ENCODE measurements around the gene CTNNA3. TPM values are rescaled to one million over a fixed set of nuclear protein-coding genes. Genes with fewer than 3 reads are reported as not detected.

Gene CTNNA3
- total and polyA plus RNA-seq, 4 donors = 0.38 to 8.9 (median 5.2) TPM

- Histone ChIP-seq H3K27ac (ENCODE audit: low read depth in 1 of 2, low read length in 2 of 2) (no peak overlapping the region), H3K4me1 (ENCODE audit: control insufficient read depth in 1 of 2, insufficient read depth in 2 of 2, low read length in 2 of 2) (no peaks in the 10 kb centered on the region), H3K27me3 (ENCODE audit: control insufficient read depth in 1 of 2, insufficient read depth in 2 of 2, low read length in 1 of 2) (no peaks in the 10 kb centered on the region), H3K9me3 (ENCODE audit: control insufficient read depth, low read length) (no peaks in the 10 kb centered on the region), H3K36me3 (ENCODE audit: control insufficient read depth in 1 of 2, insufficient read depth in 2 of 2, low read length in 1 of 2) (no peaks in the 10 kb centered on the region), H3K4me3 (ENCODE audit: low read length in 2 of 2) (no peak overlapping the region)
- ATAC-seq (ENCODE audit: low FRiP score) (no peak), DNase-seq (no peak)
- WGBS, 2 donors = 54 to 60% methylated on average over 1 of the region's 1 CpG
- intact Hi-C loops (cut with DNase I) = no loop called here
Observed at GRCh38 chr10:66440568-66440967, 1255.4 kb downstream of the CTNNA3 start.

GRCh38 chr10:66414943-66415342 is 1281.1 kb downstream of the CTNNA3 start:
- H3K27me3 ChIP-seq (ENCODE audit: control insufficient read depth in 1 of 2, insufficient read depth in 2 of 2, low read length in 1 of 2) = no peaks in the 10 kb centered on the region
- ATAC-seq (ENCODE audit: low FRiP score) = peak; percentile 48
- H3K36me3 ChIP-seq (ENCODE audit: control insufficient read depth in 1 of 2, insufficient read depth in 2 of 2, low read length in 1 of 2) = no peaks in the 10 kb centered on the region
- no peak for DNase-seq
- no peak overlapping the region for H3K4me3 ChIP-seq (ENCODE audit: low read length in 2 of 2)
- intact Hi-C loops (cut with DNase I) = no loop called here
- WGBS, 2 donors = 93 to 100% methylated on average over 2 of the region's 2 CpGs
- no peak overlapping the region for H3K27ac ChIP-seq (ENCODE audit: low read depth in 1 of 2, low read length in 2 of 2)
- peaks cover 2% of the 10 kb centered on the region for H3K9me3 ChIP-seq (ENCODE audit: control insufficient read depth, low read length)
- H3K4me1 ChIP-seq (ENCODE audit: control insufficient read depth in 1 of 2, insufficient read depth in 2 of 2, low read length in 2 of 2) = no peaks in the 10 kb centered on the region

DNA sequence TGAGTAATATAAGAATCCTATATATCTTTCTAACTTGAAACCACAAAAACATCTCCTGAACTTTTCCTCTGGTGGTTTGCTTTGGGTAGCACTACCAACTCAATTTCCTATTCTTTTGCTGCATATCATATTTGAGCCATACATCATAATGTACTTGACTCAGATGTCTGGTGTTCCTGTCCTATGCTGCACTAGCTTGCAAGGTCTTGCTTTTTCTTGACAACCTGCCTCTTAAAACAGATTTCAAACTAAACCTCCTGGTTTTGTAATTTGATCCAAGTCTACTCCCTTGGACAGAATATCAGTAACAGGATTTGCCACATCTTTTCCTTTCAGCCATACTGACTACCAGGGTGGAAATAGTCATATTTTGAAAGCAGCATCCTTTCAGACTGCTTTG is 1290.4 kb downstream of the CTNNA3 start:
- no peak overlapping the region for H3K4me3 ChIP-seq (ENCODE audit: low read length in 2 of 2)
- H3K36me3 ChIP-seq (ENCODE audit: control insufficient read depth in 1 of 2, insufficient read depth in 2 of 2, low read length in 1 of 2) = no peaks in the 10 kb centered on the region
- H3K9me3 ChIP-seq (ENCODE audit: control insufficient read depth, low read length) = no peaks in the 10 kb centered on the region
- H3K27ac ChIP-seq (ENCODE audit: low read depth in 1 of 2, low read length in 2 of 2) = no peak overlapping the region
- intact Hi-C loops (cut with DNase I) = no loop called here
- H3K27me3 ChIP-seq (ENCODE audit: control insufficient read depth in 1 of 2, insufficient read depth in 2 of 2, low read length in 1 of 2) = no peaks in the 10 kb centered on the region
- no peaks in the 10 kb centered on the region for H3K4me1 ChIP-seq (ENCODE audit: control insufficient read depth in 1 of 2, insufficient read depth in 2 of 2, low read length in 2 of 2)
- ATAC-seq (ENCODE audit: low FRiP score) (no peak), DNase-seq (no peak)

DNA sequence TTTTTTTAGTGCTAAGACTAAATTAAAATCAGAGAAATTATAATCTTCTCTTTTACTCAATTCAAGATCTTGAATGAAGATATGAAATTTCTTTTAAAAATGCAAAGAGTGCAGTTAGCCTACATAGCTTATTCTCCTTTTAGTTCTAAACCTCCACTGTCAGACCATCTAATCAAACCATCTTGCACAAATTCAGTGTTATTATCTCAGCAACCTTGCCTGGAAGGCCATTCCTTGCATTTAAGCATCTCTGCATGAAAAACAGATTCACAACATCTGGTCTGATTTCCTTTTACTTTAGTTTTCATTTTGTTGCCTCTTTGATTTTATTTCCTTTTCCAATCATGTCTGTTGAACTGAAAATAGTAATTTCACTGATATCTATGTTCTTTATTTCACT is 1297.3 kb downstream of the CTNNA3 start:
- Histone ChIP-seq H3K4me1 (ENCODE audit: control insufficient read depth in 1 of 2, insufficient read depth in 2 of 2, low read length in 2 of 2) (no peaks in the 10 kb centered on the region), H3K9me3 (ENCODE audit: control insufficient read depth, low read length) (no peaks in the 10 kb centered on the region), H3K36me3 (ENCODE audit: control insufficient read depth in 1 of 2, insufficient read depth in 2 of 2, low read length in 1 of 2) (no peaks in the 10 kb centered on the region), H3K27me3 (ENCODE audit: control insufficient read depth in 1 of 2, insufficient read depth in 2 of 2, low read length in 1 of 2) (no peaks in the 10 kb centered on the region), H3K4me3 (ENCODE audit: low read length in 2 of 2) (no peak overlapping the region), H3K27ac (ENCODE audit: low read depth in 1 of 2, low read length in 2 of 2) (no peak overlapping the region)
- intact Hi-C loops (cut with DNase I) = no loop called here
- no peak for ATAC-seq (ENCODE audit: low FRiP score)
- no peak for DNase-seq

- H3K4me1 ChIP-seq (ENCODE audit: control insufficient read depth in 1 of 2, insufficient read depth in 2 of 2, low read length in 2 of 2) = no peaks in the 10 kb centered on the region
- no peaks in the 10 kb centered on the region for H3K36me3 ChIP-seq (ENCODE audit: control insufficient read depth in 1 of 2, insufficient read depth in 2 of 2, low read length in 1 of 2)
- no peaks in the 10 kb centered on the region for H3K27me3 ChIP-seq (ENCODE audit: control insufficient read depth in 1 of 2, insufficient read depth in 2 of 2, low read length in 1 of 2)
- H3K27ac ChIP-seq (ENCODE audit: low read depth in 1 of 2, low read length in 2 of 2) = no peak overlapping the region
- no peak for DNase-seq
- ATAC-seq (ENCODE audit: low FRiP score) = no peak
- H3K9me3 ChIP-seq (ENCODE audit: control insufficient read depth, low read length) = no peaks in the 10 kb centered on the region
- intact Hi-C loops (cut with DNase I) = no loop called here
- WGBS, 2 donors = 84 to 85% methylated on average over 2 of the region's 2 CpGs
- no peak overlapping the region for H3K4me3 ChIP-seq (ENCODE audit: low read length in 2 of 2)
Observed at GRCh38 chr10:66394342-66395063, 1301.5 kb downstream of the CTNNA3 start.

- Histone ChIP-seq H3K4me1 (ENCODE audit: control insufficient read depth in 1 of 2, insufficient read depth in 2 of 2, low read length in 2 of 2) (no peaks in the 10 kb centered on the region), H3K27me3 (ENCODE audit: control insufficient read depth in 1 of 2, insufficient read depth in 2 of 2, low read length in 1 of 2) (no peaks in the 10 kb centered on the region), H3K9me3 (ENCODE audit: control insufficient read depth, low read length) (no peaks in the 10 kb centered on the region), H3K4me3 (ENCODE audit: low read length in 2 of 2) (no peak overlapping the region), H3K27ac (ENCODE audit: low read depth in 1 of 2, low read length in 2 of 2) (no peak overlapping the region), H3K36me3 (ENCODE audit: control insufficient read depth in 1 of 2, insufficient read depth in 2 of 2, low read length in 1 of 2) (no peaks in the 10 kb centered on the region)
- ATAC-seq (ENCODE audit: low FRiP score) (no peak), DNase-seq (no peak)
- intact Hi-C loops (cut with DNase I) = no loop called here
- 87 to 88% methylated on average over 5 of the region's 5 CpGs for WGBS, 2 donors
Observed at GRCh38 chr10:66390926-66391325, 1305.1 kb downstream of the CTNNA3 start.

GRCh38 chr10:66381045-66381444 is 1315.0 kb downstream of the CTNNA3 start:
- no peaks in the 10 kb centered on the region for H3K27me3 ChIP-seq (ENCODE audit: control insufficient read depth in 1 of 2, insufficient read depth in 2 of 2, low read length in 1 of 2)
- H3K4me3 ChIP-seq (ENCODE audit: low read length in 2 of 2) = no peak overlapping the region
- ATAC-seq (ENCODE audit: low FRiP score) (no peak), DNase-seq (no peak)
- H3K27ac ChIP-seq (ENCODE audit: low read depth in 1 of 2, low read length in 2 of 2) = no peak overlapping the region
- no peaks in the 10 kb centered on the region for H3K4me1 ChIP-seq (ENCODE audit: control insufficient read depth in 1 of 2, insufficient read depth in 2 of 2, low read length in 2 of 2)
- H3K36me3 ChIP-seq (ENCODE audit: control insufficient read depth in 1 of 2, insufficient read depth in 2 of 2, low read length in 1 of 2) = no peaks in the 10 kb centered on the region
- H3K9me3 ChIP-seq (ENCODE audit: control insufficient read depth, low read length) = no peaks in the 10 kb centered on the region
- intact Hi-C loops (cut with DNase I) = no loop called here

DNA sequence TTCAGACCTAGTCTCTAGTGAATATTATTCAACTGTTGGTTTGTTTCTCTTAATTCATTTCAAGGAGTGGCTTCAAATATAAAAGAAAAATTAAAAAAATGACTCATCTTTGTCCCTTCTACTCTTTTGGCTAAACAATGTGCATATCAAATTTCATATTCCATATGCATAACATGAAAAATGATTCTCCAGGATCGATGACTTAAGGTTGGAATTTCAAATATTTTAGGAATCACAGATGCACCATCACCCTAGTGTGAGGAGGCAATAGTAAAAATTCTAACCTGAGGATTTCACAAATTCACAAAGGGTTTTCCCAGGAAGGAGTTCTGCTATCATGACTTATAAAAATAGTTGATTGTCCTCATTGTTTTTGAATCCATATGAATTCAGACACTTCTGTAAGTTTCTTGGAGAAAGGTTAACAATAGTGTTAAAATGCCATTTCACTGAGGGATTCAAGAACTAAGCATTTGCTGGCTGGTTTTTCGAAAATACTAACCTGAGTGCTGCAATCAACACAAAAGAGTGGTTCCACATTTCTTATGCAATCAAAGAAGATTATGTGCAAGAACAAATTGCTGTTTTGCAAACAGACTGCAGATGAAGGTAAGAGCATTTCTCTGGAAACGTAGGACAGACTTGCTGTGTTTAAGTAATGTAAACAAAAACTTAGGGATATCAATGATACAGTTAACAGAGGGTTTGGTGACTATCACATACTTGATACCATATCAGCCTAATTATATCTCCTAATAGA is 1317.7 kb downstream of the CTNNA3 start:
- no peaks in the 10 kb centered on the region for H3K36me3 ChIP-seq (ENCODE audit: control insufficient read depth in 1 of 2, insufficient read depth in 2 of 2, low read length in 1 of 2)
- intact Hi-C loops (cut with DNase I) = no loop called here
- H3K4me3 ChIP-seq (ENCODE audit: low read length in 2 of 2) = no peak overlapping the region
- no peak overlapping the region for H3K27ac ChIP-seq (ENCODE audit: low read depth in 1 of 2, low read length in 2 of 2)
- ATAC-seq (ENCODE audit: low FRiP score) (no peak), DNase-seq (no peak)
- WGBS, 2 donors = 44 to 50% methylated on average over 3 of the region's 3 CpGs
- no peaks in the 10 kb centered on the region for H3K27me3 ChIP-seq (ENCODE audit: control insufficient read depth in 1 of 2, insufficient read depth in 2 of 2, low read length in 1 of 2)
- H3K4me1 ChIP-seq (ENCODE audit: control insufficient read depth in 1 of 2, insufficient read depth in 2 of 2, low read length in 2 of 2) = no peaks in the 10 kb centered on the region
- H3K9me3 ChIP-seq (ENCODE audit: control insufficient read depth, low read length) = no peaks in the 10 kb centered on the region

DNA sequence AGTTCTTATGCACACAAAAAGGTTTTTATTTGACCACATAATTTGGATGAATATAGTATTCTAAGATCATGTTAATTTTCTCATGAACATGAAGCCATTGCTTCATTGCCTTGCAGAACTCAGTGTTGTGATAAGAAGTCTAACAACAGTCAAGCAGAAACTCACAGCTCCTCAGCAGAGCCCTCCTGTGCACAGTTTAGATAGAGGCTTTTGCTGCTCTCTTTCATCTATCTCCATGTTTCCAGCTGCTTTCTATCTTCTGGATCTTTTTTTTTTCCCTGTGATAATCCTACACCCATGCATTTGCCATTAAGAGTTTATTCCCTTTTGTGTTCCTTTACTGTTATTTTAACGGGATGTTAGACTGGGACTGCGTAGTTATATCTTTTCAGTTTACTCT is 1327.8 kb downstream of the CTNNA3 start:
- WGBS, 2 donors = 87 to 90% methylated on average over 2 of the region's 2 CpGs
- intact Hi-C loops (cut with DNase I) = no loop called here

More for the DNA sequence above, 1327.8 kb downstream of the CTNNA3 start:
- Histone ChIP-seq H3K9me3 (ENCODE audit: control insufficient read depth, low read length) (no peaks in the 10 kb centered on the region), H3K27ac (ENCODE audit: low read depth in 1 of 2, low read length in 2 of 2) (no peak overlapping the region), H3K27me3 (ENCODE audit: control insufficient read depth in 1 of 2, insufficient read depth in 2 of 2, low read length in 1 of 2) (no peaks in the 10 kb centered on the region), H3K4me1 (ENCODE audit: control insufficient read depth in 1 of 2, insufficient read depth in 2 of 2, low read length in 2 of 2) (no peaks in the 10 kb centered on the region), H3K36me3 (ENCODE audit: control insufficient read depth in 1 of 2, insufficient read depth in 2 of 2, low read length in 1 of 2) (no peaks in the 10 kb centered on the region), H3K4me3 (ENCODE audit: low read length in 2 of 2) (no peak overlapping the region)
- DNase-seq = no peak
- no peak for ATAC-seq (ENCODE audit: low FRiP score)
